NK-92 (cell line): ENCODE measurements around the gene ROCK1.
"Not testable (repeated sequence)": the region's sequence is repeated elsewhere in the genome, so short reads cannot be mapped to it uniquely, and the experiment has no call there.

Source experiments
- DNase-seq: peaks from one replicate; lab custom pipeline; 2025; ENCODE audit not compliant: unreplicated experiment; lab: John Stamatoyannopoulos, UW

The ROCK1 gene

GRCh38 chr18:21111346-21112139 lies at the start of gene ROCK1:
TSS of gene ROCK1 (minus strand) at chr18:21111813. CDS start at chr18:21110910, 903 bp downstream.
- DNase-seq = peak; percentile 90

DNA sequence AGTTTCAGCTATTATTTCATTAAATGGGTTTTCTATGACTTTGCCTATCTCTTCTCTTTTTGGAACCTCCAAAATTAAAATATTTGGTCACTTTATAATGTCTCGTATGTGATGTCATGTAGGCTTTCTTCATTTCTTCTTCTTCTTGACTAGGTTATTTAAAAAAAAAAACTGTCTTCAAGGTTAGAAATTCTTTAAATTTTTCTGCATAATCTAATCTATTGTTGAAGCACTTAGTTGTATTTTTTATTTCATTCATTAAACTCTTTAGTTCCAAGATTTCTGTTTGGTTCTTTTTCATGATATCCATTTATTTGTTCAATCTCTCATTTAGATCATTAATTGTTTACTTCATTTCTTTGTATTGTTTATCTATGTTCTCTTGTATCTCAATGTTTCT lies 43.8 kb upstream of the ROCK1 start:
- no peak for DNase-seq

GRCh38 chr18:21146016-21146415 lies 34.4 kb upstream of the ROCK1 start:
- DNase-seq = no peak

DNA sequence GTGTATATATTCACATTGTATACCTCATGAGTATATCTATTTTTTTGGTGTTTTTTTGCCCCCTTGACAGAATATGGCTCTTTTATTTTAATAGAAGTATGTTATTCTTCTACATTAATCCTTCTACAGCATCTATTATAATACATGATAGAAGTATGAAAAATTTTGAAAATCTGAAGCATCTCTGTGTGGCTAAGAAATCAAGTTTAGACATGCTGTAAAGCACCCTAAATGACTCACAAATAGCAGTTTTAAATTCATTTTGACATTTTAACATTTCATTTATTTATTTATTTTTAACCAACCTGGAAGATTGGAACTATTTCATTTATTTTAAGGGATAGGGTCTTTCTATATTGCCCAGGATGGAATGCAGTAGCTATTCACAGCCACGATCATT lies 33.8 kb upstream of the ROCK1 start:
- DNase-seq = no peak

DNA sequence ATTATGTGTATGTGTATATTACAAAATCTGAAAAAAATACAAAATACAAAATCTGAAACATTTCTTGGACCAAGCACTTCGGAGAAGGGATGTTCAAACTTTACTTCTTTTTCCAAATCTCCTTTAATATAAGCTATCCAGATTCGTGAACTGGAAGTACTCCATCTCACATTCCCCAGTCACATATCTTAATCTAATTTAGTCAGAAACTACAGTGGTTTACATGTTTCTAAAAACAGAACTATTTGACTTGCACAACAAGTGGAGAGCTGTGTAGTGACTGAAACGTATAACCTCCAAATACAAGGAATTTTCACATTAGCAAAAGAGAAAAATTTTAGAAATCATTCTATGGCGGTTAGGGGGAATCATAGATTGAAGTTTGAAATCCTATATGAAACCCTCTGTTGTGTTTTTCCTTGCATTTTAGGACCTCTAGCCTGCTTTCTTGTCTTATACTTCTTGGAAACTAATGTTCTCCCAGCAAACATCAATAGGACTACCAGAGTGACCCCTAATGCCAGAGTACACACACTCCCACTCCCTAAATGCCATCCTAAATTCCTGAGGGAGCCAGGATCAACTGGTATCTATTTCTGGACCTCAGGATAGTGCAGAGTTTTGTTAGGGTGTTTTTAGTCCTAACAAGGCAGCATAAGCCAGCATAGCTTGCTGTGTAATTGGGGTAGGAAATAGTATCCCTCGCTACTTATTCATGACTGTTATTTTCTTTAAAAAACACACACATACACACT lies 30.2 kb upstream of the ROCK1 start:
- DNase-seq = no peak

GRCh38 chr18:21137719-21138488 lies 26.3 kb upstream of the ROCK1 start:
- not testable (repeated sequence) for DNase-seq

DNA sequence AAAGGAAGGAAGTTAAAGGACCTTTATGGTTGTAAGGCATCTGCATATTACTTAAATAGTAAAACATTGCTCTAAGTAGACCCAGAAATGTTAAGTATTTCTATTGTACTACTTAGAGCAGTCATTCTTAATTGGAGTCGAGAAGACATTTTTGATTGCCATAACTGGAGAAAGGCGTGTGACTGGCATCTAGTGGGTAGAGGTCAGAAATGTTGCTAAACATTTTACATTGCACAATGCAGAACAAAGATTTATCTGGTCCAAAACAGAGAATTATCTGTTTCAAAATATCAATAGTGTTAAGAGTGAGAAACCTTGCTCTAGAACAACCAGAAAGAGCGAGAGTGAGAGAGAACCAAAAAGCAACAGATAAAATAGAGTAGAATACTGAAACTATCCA lies 23.3 kb upstream of the ROCK1 start:
- no peak for DNase-seq

- no peak for DNase-seq
Observed at GRCh38 chr18:21132398-21132918, 20.8 kb upstream of the ROCK1 start.

GRCh38 chr18:21131698-21132227 lies 20.1 kb upstream of the ROCK1 start:
- DNase-seq = no peak

DNA sequence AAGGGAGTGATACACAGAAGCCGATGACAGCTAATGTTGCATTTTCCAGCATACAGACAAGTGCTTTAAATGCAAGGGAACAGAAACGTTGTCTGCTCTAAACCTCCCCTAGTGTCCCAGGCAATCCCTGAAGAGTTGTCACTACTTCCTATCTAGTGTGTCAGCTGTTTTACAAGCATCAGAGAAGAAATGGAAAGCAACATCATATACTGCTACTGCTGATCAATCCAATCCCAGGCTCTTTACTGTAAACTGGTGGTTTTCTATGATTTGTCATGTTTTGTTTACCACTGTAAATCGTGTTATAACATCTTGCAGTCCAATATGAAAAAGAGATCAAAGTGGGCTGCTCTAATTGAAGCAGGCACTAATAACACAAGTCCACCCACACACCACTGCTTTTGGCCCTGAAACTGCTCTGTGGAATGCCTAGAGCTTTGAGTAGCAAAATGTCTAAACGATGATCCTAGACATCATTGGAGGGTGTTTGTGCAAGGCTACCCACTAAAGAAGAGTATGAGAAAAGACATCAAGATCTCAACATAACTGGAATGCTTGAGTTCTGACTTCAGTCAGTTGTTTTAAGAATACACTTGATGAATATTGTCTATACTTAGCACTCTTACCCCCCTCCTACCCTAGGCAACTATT lies 18.1 kb upstream of the ROCK1 start:
- DNase-seq = no peak

DNA sequence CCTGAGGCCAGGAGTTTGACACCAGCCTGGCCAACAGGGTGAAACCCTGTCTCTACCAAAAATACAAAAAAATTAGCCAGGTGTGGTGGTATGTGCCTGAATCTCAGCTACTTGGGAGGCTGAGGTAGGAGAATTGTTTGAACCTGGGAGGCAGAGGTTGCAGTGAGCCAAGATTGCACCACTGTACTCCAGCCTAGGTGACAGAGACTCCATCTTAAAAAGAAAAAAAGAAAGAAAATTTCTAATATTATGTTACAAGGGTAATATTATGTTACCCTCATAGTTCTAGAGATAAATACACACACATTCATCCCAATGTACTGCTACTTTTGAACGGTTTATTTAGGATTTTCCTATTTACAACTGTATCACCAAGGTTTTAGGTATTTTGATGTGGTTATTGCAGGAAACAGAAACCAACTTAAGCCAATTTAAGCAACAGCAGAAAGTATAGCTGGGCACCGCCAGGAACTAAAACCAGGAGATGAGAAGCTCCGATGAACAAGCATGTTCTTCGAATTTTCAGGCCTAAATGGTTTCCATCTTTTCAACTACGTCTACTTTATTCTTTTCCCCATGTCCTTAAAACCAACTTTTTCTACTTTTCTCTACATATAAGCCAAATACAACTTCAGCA lies 11.8 kb upstream of the ROCK1 start:
- no peak for DNase-seq

- no peak for DNase-seq
Observed at GRCh38 chr18:21118806-21119205, 7.2 kb upstream of the ROCK1 start.

- DNase-seq = no peak
Observed at GRCh38 chr18:21117409-21118131, 6.0 kb upstream of the ROCK1 start.

GRCh38 chr18:21115519-21116411 lies 4.2 kb upstream of the ROCK1 start:
- DNase-seq = no peak

DNA sequence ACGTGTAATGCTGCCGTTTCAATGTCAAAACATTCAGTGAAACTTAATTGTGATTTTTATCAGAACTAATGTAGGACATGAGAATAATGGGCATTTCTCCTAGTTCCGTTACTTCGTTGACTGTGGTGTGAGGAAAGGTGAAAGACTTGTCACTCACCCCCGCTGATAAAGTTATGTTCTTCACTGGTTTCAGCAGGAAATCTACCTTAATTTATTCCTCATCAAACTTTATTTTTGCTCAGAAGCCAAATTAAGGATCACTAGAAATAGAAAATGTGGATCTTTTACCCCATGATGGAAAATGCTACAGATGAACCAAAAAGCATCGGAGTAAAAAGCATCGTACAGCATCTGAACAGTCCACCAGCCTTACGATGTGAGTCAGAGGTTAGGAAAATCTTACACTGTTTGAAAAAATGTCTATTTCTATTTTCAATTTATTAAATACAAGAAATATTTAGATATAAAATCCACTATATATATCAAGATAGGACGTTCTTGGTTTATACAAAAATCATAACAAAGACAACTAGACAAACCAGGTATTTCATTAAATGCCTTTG lies 1.0 kb upstream of the ROCK1 start:
- DNase-seq = no peak

- no peak for DNase-seq
Observed at GRCh38 chr18:21112140-21112473, 494 bp upstream of the ROCK1 start.

DNA sequence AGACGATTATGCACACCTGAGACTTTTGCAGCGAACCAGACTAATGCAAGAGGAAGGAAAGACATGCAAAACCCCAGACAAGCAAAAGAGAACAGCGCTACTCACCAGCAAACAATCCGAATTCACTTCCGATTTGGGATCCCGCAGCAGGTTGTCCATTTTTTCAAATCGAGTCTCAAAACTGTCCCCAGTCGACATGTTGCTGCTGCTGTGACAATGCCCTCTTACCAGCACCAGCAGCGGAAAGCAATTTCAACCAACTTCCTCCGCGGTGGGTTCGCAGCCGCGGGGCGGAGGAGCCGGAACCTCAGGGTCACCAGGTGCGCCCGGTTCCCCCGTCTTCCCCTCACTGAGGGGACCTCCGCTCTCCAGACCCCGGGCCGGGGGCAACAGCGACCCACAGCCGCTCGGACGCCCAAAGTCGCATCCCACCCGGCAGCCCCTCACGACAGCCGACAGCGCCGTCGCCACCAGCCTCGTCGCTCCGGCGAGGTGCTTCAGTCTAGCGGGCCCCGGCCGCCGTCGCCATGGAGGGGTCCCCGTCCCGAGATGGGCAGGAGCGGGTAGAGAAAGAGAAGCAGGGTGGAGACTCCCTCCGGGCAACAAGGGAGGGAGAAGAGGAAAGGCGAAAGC lies 784 bp downstream of the ROCK1 start:
- DNase-seq = peak; percentile 8
